Left lobe of liver (tissue), 2 donors: ENCODE results near the gene PECR. TPM values are rescaled to one million over a fixed set of nuclear protein-coding genes. Genes with fewer than 3 reads are reported as not detected.
A peak's percentile ranks its signal among the peaks of the same experiment; 100 is the strongest.
"Not testable (repeated sequence)": the region's sequence is repeated elsewhere in the genome, so short reads cannot be mapped to it uniquely, and the experiment has no call there.

Experiments used
- ATAC-seq: fragments of 200-7000 bp; cut with Tn5 transposase; one replicate; pipeline ENCODE4 v1.9.1; 2020; ENCODE audit warnings: mild to moderate bottlenecking, moderate library complexity
- DNase-seq: peaks from one replicate; pipeline ENCODE4 v3.0.0-alpha.2; 2020; ENCODE audit warnings: low spot score
- total RNA-seq: library from RNA; stranded (reverse); gene quantifications from one replicate; pipeline ENCODE4 v1.2.1, GENCODE V29; 2021
- donor health status: DM: no; HTN: no; CAD: no; lungs with moderate emphysema.
- donor health status: DM: no; HTN: yes; CAD: no.

Gene PECR
- total RNA-seq, 1 donor from 2014 or later = 95.5 TPM

GRCh38 chr2:216107320-216107719, 25.7 kb upstream of the PECR start:
- no peak for ATAC-seq
- no peak for DNase-seq

DNA sequence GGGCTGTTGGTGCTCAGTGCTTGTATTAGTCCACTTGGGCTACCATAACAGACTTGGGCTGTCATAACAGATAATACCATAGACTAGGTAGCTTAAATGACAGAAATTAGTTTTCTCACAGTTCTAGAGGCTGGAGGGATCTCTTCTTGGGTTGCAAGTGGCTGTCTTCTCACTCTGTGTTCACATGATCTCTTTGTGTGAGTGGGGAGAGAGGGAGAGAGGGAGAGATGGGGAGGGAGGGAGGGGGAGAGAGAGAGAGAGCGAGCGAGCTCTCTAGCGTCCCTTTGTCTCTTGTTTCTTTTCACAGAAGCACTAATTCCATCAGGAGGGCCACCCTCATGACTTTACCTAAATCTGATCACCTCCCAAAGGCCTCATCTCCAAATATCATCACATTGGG, 23.1 kb upstream of the PECR start:
- ATAC-seq (no peak), DNase-seq (no peak)

DNA sequence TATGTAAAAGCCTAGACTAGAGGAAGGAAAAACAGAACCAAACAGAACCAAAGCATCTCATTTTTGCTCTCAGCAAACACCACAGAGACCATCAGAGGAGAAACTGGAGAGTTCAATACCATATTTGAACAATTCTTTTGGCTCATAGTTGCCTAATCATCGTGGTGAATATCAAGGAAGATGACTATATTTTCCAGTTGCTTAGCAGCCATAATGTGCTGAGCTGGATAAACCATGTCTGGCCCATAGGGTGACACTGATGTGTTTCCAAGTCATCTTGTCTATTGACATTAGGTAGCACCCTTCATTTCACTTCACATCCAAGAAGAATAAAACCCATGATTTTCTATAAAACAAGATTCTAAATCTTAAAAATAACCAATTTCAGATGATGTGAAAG, 21.6 kb upstream of the PECR start:
- ATAC-seq (no peak), DNase-seq (no peak)

- ATAC-seq = no peak
- no peak for DNase-seq
These were observed 19.5 kb upstream of the PECR start for GRCh38 chr2:216101109-216101508.

DNA sequence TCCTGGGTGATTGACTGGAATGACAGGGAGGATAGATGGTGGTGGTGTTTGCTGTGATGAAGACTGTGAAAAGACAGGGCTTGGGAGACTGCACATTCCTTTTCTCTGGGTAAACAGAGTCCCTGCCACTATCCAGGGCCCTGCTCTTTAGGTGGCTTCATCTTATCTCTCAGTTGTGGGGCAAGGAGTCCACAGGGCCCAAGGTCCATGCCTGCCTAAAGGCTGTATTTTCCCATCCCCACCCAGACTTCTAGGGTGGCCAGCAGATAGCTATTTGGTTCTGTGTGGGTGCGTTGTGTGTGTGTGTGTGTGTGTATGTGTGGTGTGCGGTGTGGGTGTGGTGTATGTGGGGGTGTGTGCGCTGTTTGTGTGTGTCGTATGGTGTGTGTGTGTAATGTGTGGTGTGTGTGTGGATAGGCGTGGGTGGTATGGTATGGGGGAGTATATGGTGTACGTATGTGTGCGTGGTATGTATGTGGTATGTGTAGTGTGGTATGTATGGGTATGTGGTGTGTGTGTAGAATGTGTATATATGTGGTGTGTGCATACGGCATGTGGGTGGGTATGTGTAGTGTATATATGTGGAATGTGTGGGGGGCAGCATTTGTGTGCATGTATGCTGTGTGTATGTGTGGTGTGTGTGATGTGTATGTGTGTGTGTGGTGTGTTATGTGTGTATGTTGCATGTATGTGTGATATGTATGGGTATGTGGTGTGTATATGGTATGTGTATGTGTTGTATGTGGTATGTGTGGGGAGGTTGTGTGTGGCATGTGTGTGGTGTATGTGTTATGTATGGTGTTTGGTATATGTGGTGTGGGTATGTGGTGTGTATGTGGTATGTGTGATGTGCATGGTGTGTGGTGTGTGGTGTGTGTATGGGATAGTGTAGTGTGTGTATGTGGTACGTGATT, 17.1 kb upstream of the PECR start:
- peak; percentile 15 for ATAC-seq
- no peak for DNase-seq

GRCh38 chr2:216094701-216095100, 13.1 kb upstream of the PECR start:
- DNase-seq (no peak), ATAC-seq (no peak)

DNA sequence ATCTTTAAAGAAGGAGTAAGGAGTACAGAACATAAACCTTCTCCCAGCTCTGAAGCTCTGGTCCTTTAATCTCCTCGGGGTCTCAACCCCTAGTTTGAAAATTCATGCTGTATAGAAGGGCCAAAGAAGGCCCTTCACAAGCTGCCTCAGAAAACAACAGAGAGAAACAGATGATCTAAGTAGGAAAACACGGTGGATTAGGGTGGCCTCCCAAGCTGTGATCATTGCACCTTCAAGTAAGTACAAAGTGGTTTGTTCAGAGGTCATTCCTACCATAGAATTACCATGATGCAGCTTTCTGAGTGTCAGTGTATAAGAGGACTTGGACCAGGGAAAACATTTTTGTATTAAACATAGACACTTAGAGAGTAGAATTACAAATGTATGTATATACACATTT, 11.0 kb upstream of the PECR start:
- DNase-seq (no peak), ATAC-seq (no peak)

DNA sequence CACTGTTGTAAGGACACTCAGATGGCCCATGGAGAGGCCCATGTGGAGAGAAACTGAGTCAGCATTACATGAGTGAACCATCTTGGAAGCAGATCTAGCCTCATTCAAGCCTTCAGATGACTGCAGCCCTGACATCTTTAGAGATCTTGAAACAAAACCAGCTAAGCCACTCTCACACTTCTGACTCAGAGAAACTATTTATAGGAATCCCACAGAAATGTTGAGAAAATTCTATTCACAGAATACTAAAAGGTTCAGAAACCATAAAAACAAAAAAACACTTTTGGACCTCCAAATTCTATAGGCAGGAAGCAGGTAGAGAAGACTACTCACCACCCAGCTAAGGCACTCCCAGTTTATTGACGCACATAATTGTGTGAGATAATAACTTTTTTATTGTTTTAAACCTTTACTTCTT, 8.8 kb upstream of the PECR start:
- DNase-seq = no peak

GRCh38 chr2:216086207-216086893, 4.7 kb upstream of the PECR start:
- DNase-seq (no peak), ATAC-seq (no peak)

More for the DNA sequence above, 8.8 kb upstream of the PECR start:
- ATAC-seq = no peak

GRCh38 chr2:216084547-216084946, 2.9 kb upstream of the PECR start:
- DNase-seq (no peak), ATAC-seq (no peak)

- DNase-seq = no peak
These were observed 2.1 kb upstream of the PECR start for GRCh38 chr2:216083464-216084281.

GRCh38 chr2:216082805-216083204, 1.2 kb upstream of the PECR start:
- ATAC-seq = no peak
- DNase-seq = no peak

More at GRCh38 chr2:216083464-216084281, 2.1 kb upstream of the PECR start:
- peak; percentile 26 for ATAC-seq

GRCh38 chr2:216082117-216082711, 605 bp upstream of the PECR start:
- no peak for DNase-seq
- ATAC-seq = peak; percentile 10

GRCh38 chr2:216081012-216081411, 597 bp downstream of the PECR start:
- DNase-seq (no peak), ATAC-seq (no peak)

- ATAC-seq = not testable (repeated sequence)
- DNase-seq = peak; percentile 54
These were observed 1.6 kb downstream of the PECR start for GRCh38 chr2:216080048-216080447.

GRCh38 chr2:216078776-216079175, 2.8 kb downstream of the PECR start:
- ATAC-seq (peak; percentile 15), DNase-seq (no peak)

DNA sequence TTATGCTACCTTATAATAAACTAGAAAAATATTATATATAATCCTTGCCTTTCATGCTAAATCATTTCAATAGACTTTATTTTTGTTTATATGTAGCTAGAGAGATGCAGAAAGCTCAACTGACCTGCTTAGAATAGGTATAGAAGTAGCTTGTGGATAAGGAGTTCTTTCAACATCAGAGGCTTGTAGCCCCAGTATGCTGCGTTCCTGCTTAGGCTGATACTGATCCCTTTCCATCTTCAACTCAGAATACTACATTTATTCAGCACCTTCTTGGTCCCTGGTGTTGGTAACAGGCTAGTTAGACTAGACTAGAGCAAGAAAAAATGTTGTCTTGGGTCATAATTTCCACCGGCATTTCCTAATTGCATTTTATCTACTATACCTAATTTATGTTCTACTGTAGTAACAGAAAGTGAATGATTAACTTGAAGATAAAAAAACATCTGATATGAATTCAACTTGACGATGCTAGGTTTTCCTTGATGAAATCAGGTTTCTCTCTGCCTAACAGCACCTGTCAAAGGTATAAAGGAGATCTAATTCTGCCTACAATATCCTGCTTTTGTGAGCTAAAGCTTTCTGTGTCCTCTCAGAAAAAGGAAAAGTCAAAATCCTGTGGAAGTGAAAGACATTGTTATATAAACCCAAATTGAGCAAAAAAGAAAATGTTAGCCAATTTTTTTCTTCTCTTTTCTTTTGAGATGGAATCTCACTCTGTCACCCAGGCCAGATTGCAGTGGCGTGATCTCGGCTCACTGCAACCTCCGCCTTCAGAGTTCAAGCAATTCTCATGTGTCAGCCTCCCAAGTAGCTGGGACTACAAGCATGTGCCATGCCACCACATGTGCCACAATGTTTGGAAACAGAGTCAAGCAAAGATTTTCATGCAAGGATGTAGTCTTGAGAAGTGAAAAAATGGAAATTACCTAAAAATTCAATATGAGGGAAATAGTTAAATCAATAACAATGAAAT, 5.8 kb downstream of the PECR start:
- ATAC-seq (peak; percentile 12), DNase-seq (no peak)

DNA sequence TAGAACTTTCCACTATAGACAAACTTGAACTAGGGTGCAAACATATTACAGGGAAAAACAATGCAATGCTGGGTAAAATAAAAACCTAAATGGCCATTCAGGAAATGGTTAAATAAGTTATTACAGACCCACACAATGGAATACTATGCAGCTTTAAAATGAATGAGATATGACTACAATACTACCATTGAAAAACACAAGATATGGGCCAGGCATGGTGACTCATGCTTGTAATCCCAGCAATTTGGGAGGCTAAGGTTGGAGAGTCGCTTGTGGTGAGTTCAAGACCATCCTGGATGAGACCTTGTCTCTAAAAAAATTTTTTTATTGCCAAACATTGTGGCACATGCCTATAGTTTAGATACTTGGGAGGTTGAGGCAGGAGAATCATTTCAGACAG, 6.8 kb downstream of the PECR start:
- no peak for ATAC-seq
- no peak for DNase-seq

DNA sequence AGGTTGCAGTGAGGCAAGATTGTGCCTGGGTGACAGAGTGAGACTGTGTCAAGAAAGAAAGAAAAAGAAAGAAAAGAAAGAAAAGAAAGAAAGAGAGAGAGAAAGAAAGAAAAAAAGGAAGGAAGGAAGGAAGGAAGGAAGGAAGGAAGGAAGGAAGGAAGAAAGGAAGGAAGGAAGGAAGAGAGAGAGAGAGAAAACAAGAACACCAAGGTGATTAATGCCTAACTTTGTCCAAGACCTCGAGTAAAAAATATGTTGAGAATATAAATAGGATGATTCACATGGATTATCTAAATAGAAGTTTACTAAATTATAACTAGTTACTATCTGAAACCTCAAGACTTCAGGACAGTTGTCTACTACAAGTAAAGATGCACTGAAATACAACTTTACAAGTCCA, 7.2 kb downstream of the PECR start:
- no peak for ATAC-seq
- DNase-seq = no peak

- ATAC-seq (no peak), DNase-seq (no peak)
These were observed 7.8 kb downstream of the PECR start for GRCh38 chr2:216073773-216074172.
